ENCODE results near the gene UCK2. TPM values are rescaled to one million over a fixed set of nuclear protein-coding genes. Genes with fewer than 3 reads are reported as not detected.

Gene UCK2
- total and polyA plus RNA-seq, 2 of the 8 experiments (the other 6 are each of a cell fraction or from before 2014, with no cell fraction given): 103 to 109 TPM

GRCh38 chr1:165873481-165873880 is 46.1 kb downstream of the UCK2 start (continued):
- TF ChIP-seq CHD7 (IDR thresholded peaks at IDR 0.05; ENCODE audit: insufficient replicate concordance, low read length) (no peak), ATF3 (IDR thresholded peaks at IDR 0.05; ENCODE audit: insufficient read depth, low read depth, low read length) (no peak), GABPA (IDR thresholded peaks at IDR 0.05; ENCODE audit: borderline replicate concordance, insufficient read depth, low read length) (no peak), SIRT6 (IDR thresholded peaks at IDR 0.05; ENCODE audit: low read length) (no peak), ASH2L (IDR thresholded peaks at IDR 0.05; ENCODE audit: low read length) (no peak), BCL11A (IDR thresholded peaks at IDR 0.05; ENCODE audit: low read depth in 2 of 2, low read length in 2 of 2) (no peak), SP4 (IDR thresholded peaks at IDR 0.05; ENCODE audit: low read length) (no peak), TAF7 (optimal IDR thresholded peaks at IDR 0.05; ENCODE audit: borderline replicate concordance, low read depth, low read length) (no peak), E2F6 (IDR thresholded peaks at IDR 0.05) (no peak)

Data from H1 (cell line).